Sciatic nerve (tissue), 2 donors: Measurements from ENCODE around the gene MCOLN3. TPM values are rescaled to one million over a fixed set of nuclear protein-coding genes. Genes with fewer than 3 reads are reported as not detected.
A peak's percentile ranks its signal among the peaks of the same experiment; 100 is the strongest.

Source experiments
- ATAC-seq: fragments of 200-7000 bp; cut with Tn5 transposase; one replicate; pipeline ENCODE4 v1.9.1; 2020; ENCODE audit warnings: mild to moderate bottlenecking, moderate library complexity
- DNase-seq: peaks from one replicate; pipeline ENCODE4 v3.0.0-alpha.2; 2020; ENCODE audit warnings: low spot score
- intact Hi-C: fragments of 100-400 bp; cut with DNase I; formaldehyde crosslinking; loops from one replicate; pipeline ENCODE4 v1.14.2; 2022
- total RNA-seq: library from RNA; stranded (reverse); fragmentation: NEBNext Ultra II Directional; extraction: Animal tissue kit (Norgen Biotek cat#: 25700); gene quantifications from one replicate; pipeline ENCODE4 v1.2.1, GENCODE V29; 2021
- donor health status: DM: no; HTN: no; CAD: no.
- donor health status: DM: no; HTN: no; CAD: no.

Gene MCOLN3
- 11.2 TPM for total RNA-seq

DNA sequence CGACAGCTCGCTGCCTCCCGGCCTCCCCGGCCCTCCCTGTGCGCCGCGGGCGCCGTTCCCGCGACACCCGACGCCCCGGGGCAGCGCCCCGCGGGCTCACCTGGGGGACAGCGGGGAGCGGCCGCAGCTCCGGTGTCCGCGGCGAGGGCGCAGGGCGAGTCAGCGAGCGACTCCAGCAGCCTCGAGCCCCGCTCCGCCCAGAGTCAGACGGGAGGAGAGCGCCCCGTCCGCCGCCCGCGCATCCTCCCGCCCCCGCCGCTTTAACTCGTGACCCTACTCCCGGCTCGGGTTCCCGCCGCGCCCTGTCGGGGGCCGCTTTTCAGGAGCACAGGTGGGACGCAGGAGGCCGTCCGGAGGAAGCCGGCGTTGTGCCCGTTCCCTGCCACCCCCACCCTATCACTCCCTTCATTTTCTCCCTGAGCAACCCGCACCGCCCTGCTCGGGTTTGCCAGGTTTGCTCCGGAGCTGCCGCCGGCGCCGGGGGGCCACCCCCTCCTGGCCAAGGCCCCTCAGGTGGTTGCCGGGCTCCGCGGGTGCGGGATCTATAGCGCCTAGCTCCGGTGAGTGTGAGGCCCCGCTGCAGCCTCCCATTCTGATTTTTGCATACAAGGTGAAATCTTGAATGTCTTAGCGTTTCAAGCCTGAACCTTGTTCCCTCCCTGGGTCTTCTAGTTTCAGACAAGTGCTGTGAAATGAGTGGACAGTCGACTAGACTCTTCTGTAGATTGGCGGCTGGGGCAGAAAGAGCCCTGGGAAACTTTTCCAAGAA, at the start of gene MCOLN3:
TSS of gene MCOLN3 (minus strand) at position 205 of the 769 bp plus-strand sequence. CDS start 3,140 bp downstream, outside the sequence.
- DNase-seq (peak; percentile 60), ATAC-seq (peak; percentile 38)
- intact Hi-C loops: no loop called here

GRCh38 chr1:85093644-85094043, 45.3 kb upstream of the MCOLN3 start:
- intact Hi-C loops: no loop called here
- no peak for ATAC-seq
- DNase-seq: no peak

DNA sequence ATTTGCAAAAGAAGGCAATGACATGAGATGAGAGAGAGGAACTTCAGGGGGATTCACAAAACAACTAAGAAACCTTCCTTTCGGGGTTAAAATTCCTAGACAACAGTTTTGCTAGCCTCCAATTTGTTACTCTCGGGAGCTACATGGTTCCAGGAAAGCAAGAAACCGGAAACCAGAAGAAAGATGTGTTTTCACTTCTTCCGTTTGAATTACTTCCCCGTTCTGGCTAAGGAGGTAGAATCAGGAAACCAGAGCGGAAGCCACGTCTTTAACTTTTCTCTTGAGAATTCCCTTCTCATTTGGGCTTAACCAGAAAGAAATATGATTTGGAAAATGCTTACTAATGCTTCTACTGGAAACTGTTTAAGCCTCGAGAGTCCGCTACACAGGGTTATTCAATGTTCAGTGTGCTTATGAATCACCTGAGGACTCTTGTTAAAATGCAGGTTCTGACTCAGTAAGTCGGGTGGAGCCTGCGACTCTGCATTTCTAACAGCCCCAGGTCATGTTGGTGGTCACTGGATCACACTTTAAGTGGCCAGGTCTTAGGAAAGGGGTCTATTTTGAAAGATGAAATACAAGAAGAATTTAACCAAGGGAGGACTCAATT, 43.5 kb upstream of the MCOLN3 start:
- ATAC-seq (no peak), DNase-seq (no peak)
- intact Hi-C loops: no loop called here

- intact Hi-C loops: no loop called here
- no peak for DNase-seq
- ATAC-seq: no peak
Observed at GRCh38 chr1:85090225-85090624, 41.9 kb upstream of the MCOLN3 start.

- ATAC-seq (no peak), DNase-seq (no peak)
- intact Hi-C loops: no loop called here
Observed at GRCh38 chr1:85089203-85089602, 40.9 kb upstream of the MCOLN3 start.

DNA sequence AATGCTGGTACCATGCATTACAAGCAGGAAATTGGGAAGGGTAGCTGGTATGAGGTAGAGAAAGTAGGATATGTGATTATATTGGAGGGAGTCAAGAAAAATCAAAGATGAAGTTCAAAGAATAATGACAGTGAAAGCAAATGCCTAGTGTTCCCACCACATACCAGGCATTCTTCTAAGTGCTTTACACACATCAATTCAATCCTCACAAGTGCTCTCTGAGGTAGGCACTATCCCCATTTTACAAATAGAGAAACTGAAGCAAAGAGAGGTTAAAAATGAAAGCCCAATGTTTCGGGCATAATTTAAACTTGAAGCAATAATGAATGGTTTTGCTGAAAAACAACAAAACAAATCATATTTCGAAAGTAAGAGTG, 40.1 kb upstream of the MCOLN3 start:
- ATAC-seq: no peak
- no peak for DNase-seq
- intact Hi-C loops: no loop called here

- intact Hi-C loops: no loop called here
- no peak for DNase-seq
- no peak for ATAC-seq
Observed at GRCh38 chr1:85087659-85088407, 39.5 kb upstream of the MCOLN3 start.

- ATAC-seq (no peak), DNase-seq (no peak)
- intact Hi-C loops: no loop called here
Observed at GRCh38 chr1:85085417-85085816, 37.1 kb upstream of the MCOLN3 start.

DNA sequence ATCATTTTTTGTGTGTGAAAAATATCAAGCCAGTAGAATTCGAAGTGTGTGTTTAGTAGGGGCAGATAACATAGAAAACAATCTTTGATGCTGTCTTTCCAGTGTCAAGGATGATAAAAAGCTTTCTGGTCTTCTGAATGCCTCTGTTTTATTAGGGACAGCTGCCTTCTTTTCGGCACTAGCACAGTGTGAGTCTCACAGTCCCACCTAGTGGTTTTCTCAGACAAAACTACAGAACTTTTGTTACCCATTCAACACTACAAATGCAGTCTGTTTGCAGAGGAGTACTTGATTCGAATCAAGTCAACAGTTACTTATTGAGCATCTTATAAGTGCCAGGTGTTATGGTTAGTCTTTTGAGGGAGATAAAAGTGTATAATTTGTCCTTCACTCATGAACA, 30.6 kb upstream of the MCOLN3 start:
- ATAC-seq (peak; percentile 45), DNase-seq (no peak)
- intact Hi-C loops: no loop called here

GRCh38 chr1:85074365-85074964, 26.2 kb upstream of the MCOLN3 start:
- DNase-seq (no peak), ATAC-seq (no peak)
- intact Hi-C loops: no loop called here

GRCh38 chr1:85070972-85071492, 22.7 kb upstream of the MCOLN3 start:
- ATAC-seq (no peak), DNase-seq (no peak)
- intact Hi-C loops: no loop called here

GRCh38 chr1:85068846-85069245, 20.5 kb upstream of the MCOLN3 start:
- DNase-seq: no peak
- no peak for ATAC-seq
- intact Hi-C loops: no loop called here

- ATAC-seq (no peak), DNase-seq (no peak)
- intact Hi-C loops: no loop called here
Observed at GRCh38 chr1:85065550-85065949, 17.2 kb upstream of the MCOLN3 start.

DNA sequence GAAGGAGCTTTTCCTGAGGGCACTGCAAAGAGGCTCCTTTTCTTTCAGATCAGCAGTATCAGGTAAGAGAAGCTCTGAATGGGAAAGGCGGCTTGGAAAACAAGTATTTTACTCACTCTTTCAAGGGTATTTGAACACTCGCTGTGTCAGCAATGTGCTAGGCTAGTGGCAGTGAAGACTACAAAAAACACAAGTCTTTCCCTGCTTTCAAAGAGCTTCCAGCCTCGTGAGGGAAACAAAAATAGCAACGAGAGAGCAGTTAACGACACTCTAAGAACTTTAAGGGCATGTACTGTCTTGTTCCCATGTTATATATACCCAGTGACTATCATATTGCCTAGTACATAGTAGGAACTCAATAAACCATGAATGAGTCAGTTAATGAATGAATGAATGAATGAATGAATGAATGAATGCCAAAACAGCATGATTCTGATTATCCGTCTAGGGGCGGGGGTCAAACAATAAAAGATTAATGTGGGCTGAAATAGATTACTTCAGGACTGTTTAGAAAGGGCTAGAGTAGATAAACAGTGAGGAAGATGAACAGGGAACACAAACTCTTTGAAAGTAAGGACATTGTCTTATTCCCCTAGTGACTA, 14.2 kb upstream of the MCOLN3 start:
- intact Hi-C loops: no loop called here
- DNase-seq (no peak), ATAC-seq (peak; percentile 41)

- ATAC-seq (peak; percentile 100), DNase-seq (peak; percentile 92)
- intact Hi-C loops: no loop called here
Observed at GRCh38 chr1:85061711-85062424, 13.6 kb upstream of the MCOLN3 start.

GRCh38 chr1:85060038-85060437, 11.7 kb upstream of the MCOLN3 start:
- DNase-seq: no peak
- ATAC-seq: no peak
- intact Hi-C loops: no loop called here

DNA sequence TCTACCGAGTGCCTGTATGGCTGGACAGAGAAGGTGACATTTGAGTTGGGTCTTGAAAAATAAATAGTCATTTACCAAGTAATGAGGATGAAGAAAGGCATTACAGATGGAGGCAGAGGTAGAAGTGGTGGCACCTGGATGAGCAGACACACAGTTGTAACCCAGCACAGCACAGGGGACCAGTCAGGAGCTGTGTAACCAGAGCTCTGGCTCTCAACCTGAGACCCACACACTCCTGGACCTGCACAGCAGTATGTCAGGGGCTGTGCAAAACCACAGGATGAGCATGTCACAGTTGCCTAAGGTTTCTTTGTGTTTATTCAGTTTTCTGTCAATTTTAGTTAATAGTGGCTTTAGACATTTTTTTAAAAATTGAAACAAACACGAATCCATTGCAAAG, 11.3 kb upstream of the MCOLN3 start:
- DNase-seq: no peak
- no peak for ATAC-seq
- intact Hi-C loops: no loop called here

GRCh38 chr1:85058786-85059185, 10.5 kb upstream of the MCOLN3 start:
- DNase-seq (no peak), ATAC-seq (no peak)
- intact Hi-C loops: no loop called here

DNA sequence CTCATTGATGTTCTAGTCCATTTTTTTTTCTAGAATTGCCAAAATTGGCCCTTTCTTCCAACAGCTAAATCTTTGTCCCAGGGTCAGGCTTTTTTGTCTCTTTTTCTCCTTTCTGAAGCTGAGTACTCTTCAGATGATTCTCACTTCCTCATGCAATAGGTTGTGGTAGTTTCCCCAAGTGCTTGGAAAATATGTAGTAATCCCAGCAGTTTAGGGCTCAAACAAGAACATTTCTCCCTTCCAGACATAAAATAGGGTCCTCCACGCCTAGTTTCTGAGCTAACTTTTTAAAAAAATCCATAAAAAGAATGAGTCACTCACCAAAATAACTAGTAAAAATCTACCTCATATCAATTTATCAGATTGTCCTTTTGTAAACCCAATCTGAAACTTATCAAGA, 10.0 kb upstream of the MCOLN3 start:
- intact Hi-C loops: no loop called here
- ATAC-seq: no peak
- no peak for DNase-seq
